Effector CD8-positive, alpha-beta T cell (primary cell): ENCODE data around the gene INSYN2A.

ENCODE experiments used
- DNase-seq: peaks from one replicate; lab custom pipeline; 2025; lab: John Stamatoyannopoulos, UW
- total RNA-seq, 4 experiments: gene quantifications; one replicate each; lab custom pipeline; 2026; lab: John Stamatoyannopoulos, UW

Gene INSYN2A
- total RNA-seq = 0 reads per million in 4 experiments

GRCh38 chr10:127196282-127197153, at the start of gene INSYN2A:
INSYN2A (minus strand) TSS chr10:127196591; CDS start chr10:127176395, 20,196 bp downstream.
- DNase-seq = no peak

- DNase-seq = no peak
Measured at GRCh38 chr10:127245456-127245855, 49.1 kb upstream of the INSYN2A start.

- DNase-seq = no peak
Measured at GRCh38 chr10:127243490-127244272, 47.3 kb upstream of the INSYN2A start.

GRCh38 chr10:127242914-127243313, 46.5 kb upstream of the INSYN2A start:
- no peak for DNase-seq

GRCh38 chr10:127236266-127236665, 39.9 kb upstream of the INSYN2A start:
- DNase-seq = no peak

- DNase-seq = no peak
Measured at GRCh38 chr10:127234306-127234800, 38.0 kb upstream of the INSYN2A start.

GRCh38 chr10:127228195-127228787, 31.9 kb upstream of the INSYN2A start:
- no peak for DNase-seq

- DNase-seq = no peak
Measured at GRCh38 chr10:127227663-127228062, 31.3 kb upstream of the INSYN2A start.

- DNase-seq = no peak
Measured at GRCh38 chr10:127227027-127227426, 30.6 kb upstream of the INSYN2A start.

- DNase-seq = no peak
Measured at GRCh38 chr10:127221281-127221680, 24.9 kb upstream of the INSYN2A start.

GRCh38 chr10:127218658-127219057, 22.3 kb upstream of the INSYN2A start:
- no peak for DNase-seq

GRCh38 chr10:127216786-127217185, 20.4 kb upstream of the INSYN2A start:
- no peak for DNase-seq

- no peak for DNase-seq
Measured at GRCh38 chr10:127216274-127216673, 19.9 kb upstream of the INSYN2A start.

- DNase-seq = no peak
Measured at GRCh38 chr10:127215866-127216265, 19.5 kb upstream of the INSYN2A start.

GRCh38 chr10:127210936-127211466, 14.6 kb upstream of the INSYN2A start:
- no peak for DNase-seq

GRCh38 chr10:127207081-127207480, 10.7 kb upstream of the INSYN2A start:
- DNase-seq = no peak

- no peak for DNase-seq
Measured at GRCh38 chr10:127203067-127203466, 6.7 kb upstream of the INSYN2A start.

GRCh38 chr10:127200646-127201045, 4.3 kb upstream of the INSYN2A start:
- no peak for DNase-seq

GRCh38 chr10:127198721-127199120, 2.3 kb upstream of the INSYN2A start:
- no peak for DNase-seq

- no peak for DNase-seq
Measured at GRCh38 chr10:127198307-127198706, 1.9 kb upstream of the INSYN2A start.

GRCh38 chr10:127197154-127197432, 702 bp upstream of the INSYN2A start:
- no peak for DNase-seq

- no peak for DNase-seq
Measured at GRCh38 chr10:127195571-127196281, 665 bp downstream of the INSYN2A start.
